ENCODE results near the gene CNTN4.
"Not testable (repeated sequence)": the region's sequence is repeated elsewhere in the genome, so short reads cannot be mapped to it uniquely, and the experiment has no call there.

The CNTN4 gene

GRCh38 chr3:2098398-2099027 lies at the start of gene CNTN4:
TSS of gene CNTN4 (plus strand) at chr3:2098866.
- TF ChIP-seq CTCF (IDR thresholded peaks at IDR 0.05; ENCODE audit: insufficient read depth, low read depth, low read length, missing control alignments), result no peak
- H3K4me3 ChIP-seq (ENCODE audit: low read length), result no peak within 1 kb of the TSS
- peak; percentile 7 for DNase-seq (ENCODE audit: low read depth)

GRCh38 chr3:2061360-2061759 lies 37.3 kb upstream of the CNTN4 start:
- no peak for TF ChIP-seq CTCF (IDR thresholded peaks at IDR 0.05; ENCODE audit: insufficient read depth, low read depth, low read length, missing control alignments)
- H3K4me3 ChIP-seq (ENCODE audit: low read length), result no peak overlapping the region

GRCh38 chr3:2071531-2071930 lies 27.1 kb upstream of the CNTN4 start:
- no peak for TF ChIP-seq CTCF (IDR thresholded peaks at IDR 0.05; ENCODE audit: insufficient read depth, low read depth, low read length, missing control alignments)
- no peak overlapping the region for H3K4me3 ChIP-seq (ENCODE audit: low read length)
- no peak for DNase-seq (ENCODE audit: low read depth)

More at GRCh38 chr3:2061360-2061759, 37.3 kb upstream of the CNTN4 start:
- DNase-seq (ENCODE audit: low read depth), result no peak

GRCh38 chr3:2078821-2079220 lies 19.8 kb upstream of the CNTN4 start:
- DNase-seq (ENCODE audit: low read depth), result no peak
- no peak overlapping the region for H3K4me3 ChIP-seq (ENCODE audit: low read length)
- TF ChIP-seq CTCF (IDR thresholded peaks at IDR 0.05; ENCODE audit: insufficient read depth, low read depth, low read length, missing control alignments), result no peak

- no peak for TF ChIP-seq CTCF (IDR thresholded peaks at IDR 0.05; ENCODE audit: insufficient read depth, low read depth, low read length, missing control alignments)
- H3K4me3 ChIP-seq (ENCODE audit: low read length), result no peak overlapping the region
- DNase-seq (ENCODE audit: low read depth), result no peak
Observed at GRCh38 chr3:2082871-2083480, 15.7 kb upstream of the CNTN4 start.

- DNase-seq (ENCODE audit: low read depth); H3K4me3 ChIP-seq (ENCODE audit: low read length): not testable (repeated sequence)
Observed at GRCh38 chr3:2083558-2083957, 15.1 kb upstream of the CNTN4 start.

- TF ChIP-seq CTCF (IDR thresholded peaks at IDR 0.05; ENCODE audit: insufficient read depth, low read depth, low read length, missing control alignments), result no peak
- no peak for DNase-seq (ENCODE audit: low read depth)
- H3K4me3 ChIP-seq (ENCODE audit: low read length), result no peak overlapping the region
Observed at GRCh38 chr3:2090095-2090911, 8.4 kb upstream of the CNTN4 start.

Data from epithelial cell of esophagus (primary cell).